Stimulated activated CD4-positive, alpha-beta T cell treated with anti-CD3 and anti-CD28 coated beads, Interleukin-12 subunit alpha, Interleukin-12 subunit beta, amount 100 ng/mL, for 48 hours (primary cell): ENCODE data around the gene ODC1.

Source experiments
- DNase-seq, 3 donors: peaks; one replicate each; pipeline ENCODE4 v3.0.0-alpha.2; 2020; ENCODE audit warnings: low read depth in 2 of 3, low spot score in 1 of 3

ODC1 gene

GRCh38 chr2:10434886-10435819 lies 13.0 kb downstream of the ODC1 start:
- DNase-seq = peak; percentile 59 to 74 (median 68)

DNA sequence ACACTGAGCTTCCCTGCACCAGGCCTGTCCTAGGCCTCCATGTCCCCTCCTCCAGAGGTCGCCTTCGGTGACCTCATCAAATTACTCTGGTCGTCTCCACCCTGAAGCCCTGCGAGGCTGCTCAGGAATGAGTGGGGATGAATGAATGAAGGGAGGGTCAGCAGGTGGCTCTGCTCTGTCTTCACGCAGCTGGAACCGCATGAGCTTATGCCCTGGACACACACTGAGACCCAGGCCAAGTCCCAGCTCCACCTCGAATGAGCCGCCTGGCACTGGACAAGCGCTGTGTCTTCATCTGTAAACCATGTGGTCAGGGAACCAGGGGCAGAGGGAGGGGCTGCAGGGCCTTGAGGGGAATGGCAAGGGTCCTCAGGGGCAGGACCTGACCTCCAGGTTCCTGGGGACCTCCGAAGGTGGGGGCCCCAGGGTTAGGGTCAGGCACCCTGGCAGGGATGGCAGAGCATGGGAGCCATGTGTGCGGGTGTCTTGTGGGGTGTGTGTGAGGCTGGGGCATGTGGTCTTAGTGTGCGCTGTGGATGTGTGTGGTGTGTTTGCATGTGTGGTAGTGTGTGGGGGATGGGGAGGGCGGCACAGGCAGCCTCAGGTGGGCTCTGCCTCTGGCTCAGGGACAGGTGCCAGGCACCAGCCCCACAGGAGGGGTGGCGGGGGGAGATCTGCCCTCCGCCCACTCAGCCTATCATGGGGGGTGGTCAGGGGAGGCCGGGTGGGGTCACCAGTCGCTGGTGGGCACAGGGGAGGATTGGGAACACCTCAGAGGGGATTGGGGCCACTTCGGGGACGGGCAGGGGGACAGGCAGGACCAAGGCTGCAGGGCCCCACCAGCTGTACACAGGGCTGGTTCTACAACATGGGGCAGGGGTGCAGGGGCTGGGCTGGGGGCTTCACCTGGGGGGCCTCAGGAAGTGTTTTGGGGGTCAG lies 13.9 kb downstream of the ODC1 start:
- no peak for DNase-seq

DNA sequence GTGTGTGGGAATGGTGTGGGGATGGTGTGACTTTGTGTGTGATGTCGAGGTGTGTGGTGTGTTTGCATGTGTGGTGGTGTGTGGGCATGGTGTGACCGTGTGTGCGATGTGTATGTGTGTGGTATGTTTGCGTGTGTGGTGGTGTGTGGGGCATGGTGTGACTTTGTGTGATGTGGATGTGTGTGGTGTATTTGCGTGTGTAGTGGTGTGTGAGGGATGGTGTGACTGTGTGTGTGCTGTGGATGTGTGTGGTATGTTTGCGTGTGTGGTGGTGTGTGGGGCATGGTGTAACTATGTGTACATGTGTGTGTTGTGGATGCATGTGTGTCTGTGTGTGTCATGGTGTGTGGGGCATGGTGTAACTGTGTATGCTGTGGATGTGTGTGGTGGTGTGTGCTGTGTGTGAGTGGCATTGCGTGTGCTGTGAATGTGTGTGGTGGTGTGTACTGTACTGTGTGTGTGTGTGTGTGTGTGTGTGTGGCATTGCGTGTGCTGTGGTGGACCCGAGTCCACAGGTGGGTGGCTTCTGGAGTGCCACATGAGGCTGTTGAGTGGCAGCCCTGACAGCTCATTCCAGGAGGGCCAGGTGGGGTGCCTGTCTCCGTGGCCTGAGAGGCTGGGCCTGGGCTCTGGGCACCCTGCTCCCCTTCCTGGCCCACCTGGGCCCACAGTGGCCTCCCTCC lies 14.7 kb downstream of the ODC1 start:
- DNase-seq = no peak

DNA sequence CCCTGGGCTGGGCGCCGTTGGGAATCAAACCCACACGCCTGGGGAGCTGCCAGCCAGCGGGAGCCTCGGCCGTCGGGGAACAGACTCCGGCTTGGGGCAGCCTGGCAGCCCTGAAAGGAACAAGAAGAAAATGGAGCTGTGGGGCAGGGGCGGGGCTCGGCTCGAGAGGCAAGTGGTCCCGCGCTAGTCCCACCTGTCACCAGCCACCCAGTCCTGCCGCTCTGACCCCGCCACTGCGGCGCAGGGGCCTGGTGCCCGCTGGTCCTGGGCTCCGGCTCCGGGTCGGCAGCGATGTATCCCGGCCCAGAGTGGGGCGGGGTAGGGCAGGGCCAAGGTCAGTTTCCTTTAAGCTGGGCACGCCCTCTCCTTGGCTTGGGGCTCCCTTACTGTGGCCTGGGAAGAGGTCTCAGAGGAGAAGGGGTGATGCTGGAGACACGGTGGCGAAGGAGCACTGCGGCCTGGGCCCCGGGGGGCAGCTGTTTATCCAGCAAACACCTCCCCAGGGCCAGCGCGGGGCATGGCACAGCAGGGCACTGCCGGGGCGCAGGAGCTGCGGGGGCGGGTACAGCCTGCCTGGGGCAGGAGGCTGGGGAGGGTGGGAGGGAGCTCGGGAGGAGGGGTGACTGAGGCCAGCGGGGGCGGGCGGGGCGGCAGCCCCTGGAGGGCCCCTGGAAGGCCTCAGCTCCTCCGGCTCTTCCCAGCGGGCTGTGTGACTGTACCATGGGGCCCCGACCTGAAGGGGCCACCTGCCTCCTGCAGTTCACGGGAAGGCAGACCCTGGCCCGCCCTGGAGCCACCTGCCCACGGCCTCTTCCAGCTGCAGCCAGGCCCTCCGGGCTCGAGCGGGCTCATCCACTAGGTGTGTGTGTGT lies 15.6 kb downstream of the ODC1 start:
- no peak for DNase-seq

DNA sequence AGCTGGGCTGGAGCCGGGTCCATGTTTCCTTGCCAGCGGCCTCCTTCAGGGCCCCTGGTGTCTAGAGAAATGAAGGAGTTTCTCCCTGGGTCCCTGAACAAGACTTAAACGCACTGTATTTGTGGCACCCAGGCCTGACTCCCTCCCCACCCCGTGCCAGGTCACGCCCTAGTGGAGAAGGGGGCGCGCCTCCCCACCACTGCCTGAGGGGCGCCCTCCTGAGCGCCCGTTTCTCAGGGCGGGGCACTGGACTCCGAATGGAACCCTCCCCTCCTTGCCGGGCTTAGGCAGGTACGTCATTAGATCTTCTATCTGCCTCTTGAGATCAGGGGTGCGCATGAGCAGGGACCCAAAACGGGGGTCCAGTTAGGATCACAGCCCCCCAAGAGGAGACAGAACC lies 16.3 kb downstream of the ODC1 start:
- no peak for DNase-seq

DNA sequence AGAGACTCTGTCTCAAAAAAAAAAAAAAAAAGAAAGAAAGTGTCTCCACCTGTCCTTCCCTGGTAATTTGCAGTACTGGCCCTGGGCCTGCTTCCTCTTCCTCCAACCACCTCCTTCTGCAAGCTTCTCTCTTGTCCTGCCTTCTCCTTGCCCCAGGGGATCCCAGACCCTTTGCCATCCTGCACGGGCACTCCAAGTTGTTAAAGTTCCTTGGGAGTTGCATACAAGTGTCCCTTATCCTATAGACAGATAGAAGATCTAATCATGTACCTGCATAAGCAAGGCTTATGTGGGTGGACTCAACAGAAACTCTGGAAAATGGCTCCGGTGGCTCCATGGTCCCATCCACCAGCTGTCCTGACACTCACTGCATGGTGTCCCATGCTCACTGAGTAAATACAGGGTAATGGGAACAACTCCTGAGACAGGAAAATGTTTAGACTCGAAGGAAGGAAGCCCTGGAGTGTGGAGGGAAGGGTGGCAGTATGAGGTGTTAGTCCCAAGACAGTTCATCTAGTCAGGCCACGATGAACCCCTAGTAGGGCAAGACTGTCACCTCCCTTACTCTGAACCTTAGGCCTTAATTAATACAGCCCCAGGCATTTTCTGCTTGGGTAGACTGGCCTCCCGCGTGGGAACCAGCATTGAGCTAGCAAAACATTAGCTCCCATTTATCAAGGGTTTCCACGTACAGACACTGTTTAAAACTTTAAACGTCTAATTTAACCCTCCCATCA lies 17.1 kb downstream of the ODC1 start:
- DNase-seq = no peak

- no peak for DNase-seq
Measured at GRCh38 chr2:10428924-10429323, 19.2 kb downstream of the ODC1 start.

- no peak for DNase-seq
Measured at GRCh38 chr2:10428355-10428754, 19.8 kb downstream of the ODC1 start.

DNA sequence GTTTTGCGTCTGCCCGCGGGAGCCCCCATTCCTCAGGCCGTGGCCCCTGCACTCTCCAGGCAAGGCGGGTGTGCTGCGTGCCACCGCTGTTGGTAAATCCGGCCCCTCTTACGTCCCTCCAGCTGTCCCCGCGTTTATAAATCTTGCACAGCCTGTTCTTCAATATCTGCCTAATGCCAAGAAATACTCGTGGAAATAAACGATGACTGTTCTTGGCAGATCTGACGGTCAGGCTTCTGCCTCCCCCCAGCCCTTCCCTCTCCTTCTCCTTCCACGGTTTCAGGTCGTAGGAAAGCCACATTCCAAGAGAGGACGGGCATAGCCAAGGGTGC lies 20.5 kb downstream of the ODC1 start:
- no peak for DNase-seq

DNA sequence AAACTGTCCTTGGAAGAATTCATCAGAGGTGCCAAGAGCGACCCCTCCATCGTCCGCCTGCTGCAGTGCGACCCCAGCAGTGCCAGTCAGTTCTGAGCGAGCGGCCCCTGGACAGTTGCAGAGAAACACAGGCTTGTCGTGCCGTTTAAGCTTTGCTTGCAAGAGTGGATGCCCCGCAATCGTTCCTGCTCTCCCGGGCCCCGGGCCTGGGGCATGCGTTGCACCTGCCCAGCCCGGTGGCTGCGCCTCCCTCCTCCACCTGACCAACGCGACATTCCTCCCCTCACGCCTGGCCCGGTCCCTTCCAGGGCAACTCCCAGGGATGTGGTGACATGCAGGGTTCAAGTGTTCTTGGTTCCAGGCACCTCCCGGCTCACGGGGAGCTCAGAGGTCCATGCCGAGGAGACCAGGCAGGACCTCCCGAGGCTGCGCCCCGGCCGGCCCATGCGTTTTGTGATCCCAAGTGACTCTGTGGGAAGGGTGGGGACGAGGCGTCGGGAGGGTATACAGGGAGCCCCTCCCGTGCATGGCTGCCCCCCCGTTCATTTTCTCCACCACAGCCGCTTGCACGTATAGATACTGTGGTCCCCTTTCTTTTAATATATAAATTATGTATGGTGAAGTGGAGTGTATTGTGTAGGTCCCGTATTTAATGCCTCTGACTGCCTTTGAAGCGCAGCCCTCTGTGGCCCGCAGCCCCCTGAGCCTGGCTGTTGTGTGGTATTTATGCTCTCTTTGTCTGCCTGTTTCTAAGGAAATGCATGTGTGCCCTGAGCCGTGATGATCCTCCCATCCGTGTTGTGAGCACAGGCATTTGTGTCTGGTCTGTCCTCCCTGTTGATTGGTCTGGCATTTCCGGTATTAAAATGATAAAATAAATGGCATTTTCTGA lies 21.2 kb downstream of the ODC1 start:
- DNase-seq = no peak

DNA sequence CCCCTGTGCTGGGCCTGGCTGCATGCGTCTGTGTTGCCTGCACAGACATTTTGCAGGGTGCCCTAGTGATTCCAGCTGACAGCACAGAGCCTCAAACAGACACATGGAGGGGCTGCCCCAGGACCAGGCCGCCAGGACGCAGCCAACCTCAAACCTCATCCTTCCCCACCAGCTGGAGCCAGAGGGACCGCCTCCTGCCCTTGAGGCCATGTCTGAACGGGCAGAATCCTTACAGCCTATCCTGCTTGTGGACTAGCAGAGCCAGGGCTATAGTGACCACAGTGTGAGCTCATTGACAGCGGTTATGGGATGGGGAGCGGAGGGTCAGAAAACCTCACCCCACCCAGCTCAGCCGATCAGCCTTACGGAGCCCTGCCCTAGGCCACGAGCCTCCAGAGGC lies 22.4 kb downstream of the ODC1 start:
- no peak for DNase-seq

DNA sequence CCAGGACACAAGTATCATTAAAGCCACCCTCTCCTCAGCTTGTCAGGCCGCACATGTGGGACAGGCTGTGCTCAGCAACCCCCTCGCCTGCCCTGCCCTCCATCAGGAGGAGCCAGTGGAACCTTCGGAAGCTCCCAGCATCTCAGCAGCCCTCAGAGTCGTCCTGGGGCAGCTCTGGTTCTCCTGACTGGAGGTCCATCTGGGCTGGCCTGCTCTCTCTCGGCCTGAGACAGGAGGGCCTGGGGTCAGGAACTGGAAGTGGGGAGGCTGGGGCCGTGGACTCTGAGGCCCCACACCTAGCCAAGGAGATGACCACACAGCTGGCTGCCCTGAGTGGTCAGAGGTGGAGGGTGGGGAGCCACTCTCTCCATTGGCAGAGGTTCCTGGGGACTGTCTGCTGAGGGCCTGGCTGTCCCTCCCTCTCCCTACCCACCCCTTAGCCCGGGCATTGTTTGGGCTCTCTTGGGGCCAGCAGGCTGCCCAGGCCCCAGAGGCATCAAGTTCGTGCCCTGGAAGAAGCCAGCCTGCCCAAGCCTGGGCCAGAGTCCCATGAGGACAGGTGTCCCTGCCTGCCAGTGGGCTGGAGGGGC lies 23.1 kb downstream of the ODC1 start:
- DNase-seq = no peak

DNA sequence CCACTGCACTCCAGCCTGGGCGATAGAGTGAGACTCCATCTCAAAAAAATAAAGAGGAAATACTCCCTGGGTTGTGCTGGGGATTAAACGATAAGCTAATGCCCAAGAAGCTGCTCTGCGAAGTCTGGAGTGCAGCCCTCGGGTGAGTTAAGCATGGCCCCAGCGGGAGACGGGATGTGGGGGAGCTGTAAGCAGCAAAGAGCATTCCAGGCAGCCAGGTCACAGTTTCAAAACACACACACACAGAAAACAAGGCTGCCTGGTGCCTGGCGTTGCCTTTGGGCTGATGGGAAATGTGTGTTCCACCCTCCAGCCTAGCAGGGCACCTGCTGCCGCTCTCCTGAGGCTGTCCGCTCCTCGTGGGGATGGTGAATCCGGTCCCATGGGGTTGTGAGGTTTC lies 24.1 kb downstream of the ODC1 start:
- DNase-seq = no peak

GRCh38 chr2:10423400-10423774 lies 24.7 kb downstream of the ODC1 start:
- no peak for DNase-seq

DNA sequence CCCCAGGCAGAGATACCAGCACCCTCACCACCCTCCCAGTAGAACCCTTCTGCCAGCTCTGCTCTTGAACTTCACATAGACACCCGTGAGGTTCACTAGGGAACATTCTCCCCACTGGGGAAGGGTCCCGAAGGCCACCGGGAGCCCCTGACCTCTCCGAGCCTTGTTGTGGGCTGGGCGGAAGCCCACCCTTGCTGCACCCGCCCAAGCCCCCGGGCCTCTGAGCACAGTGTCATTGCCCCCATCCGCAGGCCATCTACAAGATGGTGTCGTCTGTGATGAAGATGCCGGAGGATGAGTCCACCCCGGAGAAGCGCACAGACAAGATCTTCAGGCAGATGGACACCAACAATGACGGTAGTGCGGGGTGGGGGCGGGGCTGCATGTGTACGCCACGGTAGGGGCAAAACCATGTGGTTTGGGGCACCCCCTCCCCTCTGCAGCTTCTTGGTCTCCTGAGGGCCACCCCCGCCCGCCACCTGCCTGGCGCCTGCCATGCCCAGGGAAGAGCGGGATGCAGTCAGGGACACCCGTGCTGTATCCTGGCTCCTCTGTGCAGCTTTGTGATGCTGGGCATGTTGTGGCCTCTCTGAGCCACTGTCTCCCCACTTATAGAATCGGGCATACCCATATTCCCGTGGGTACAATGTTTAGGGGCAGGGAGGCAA lies 25.3 kb downstream of the ODC1 start:
- DNase-seq = no peak

- DNase-seq = no peak
Measured at GRCh38 chr2:10422251-10422650, 25.9 kb downstream of the ODC1 start.

GRCh38 chr2:10419553-10420257 lies 28.4 kb downstream of the ODC1 start:
- no peak for DNase-seq
